Testis (tissue), 3 donors: ENCODE results near the gene DPH7. TPM values are rescaled to one million over a fixed set of nuclear protein-coding genes. Genes with fewer than 3 reads are reported as not detected.

Experiments used
- DNase-seq: peaks from one replicate; pipeline ENCODE4 v3.0.0-alpha.2; 2019
- H3K27ac ChIP-seq, 2 donors: fragments of 200-600 bp; sonication (generic); one replicate each; pipeline ENCODE4 v1.5.1; 2019
- H3K27me3 ChIP-seq: fragments of 200-600 bp; sonication (generic); one replicate; pipeline ENCODE4 v1.5.1; 2019
- H3K36me3 ChIP-seq: fragments of 200-600 bp; sonication (generic); one replicate; pipeline ENCODE4 v1.5.1; 2017; ENCODE audit warnings: low read depth; ENCODE audit errors: missing control alignments
- H3K4me1 ChIP-seq: fragments of 200-600 bp; sonication (generic); one replicate; pipeline ENCODE4 v1.5.1; 2019
- H3K4me3 ChIP-seq, 2 donors: fragments of 200-600 bp; sonication (generic); one replicate each; pipeline ENCODE4 v1.5.1; 2017 to 2019
- H3K9me3 ChIP-seq: fragments of 200-600 bp; sonication (generic); one replicate; pipeline ENCODE4 v1.5.1; 2017
- POLR2A ChIP-seq: fragments of 450-650 bp; IDR thresholded peaks from one replicate; pipeline ENCODE4 v1.6.1; 2017; ENCODE audit warnings: antibody characterized with exemption, mild to moderate bottlenecking, moderate library complexity
- WGBS, 2 donors: methylation state at CpG; one replicate each; pipeline ENCODE4 v1.1.5; 2018; 5-methylcytosine and 5-hydroxymethylcytosine counted together
- intact Hi-C: fragments of 100-400 bp; cut with DNase I; formaldehyde crosslinking; loops from one replicate; pipeline ENCODE4 v1.15.1; 2023; ENCODE audit warnings: low total_unique reads
- polyA plus RNA-seq: library from polyadenylated mRNA; stranded (reverse); fragments of 350-450 nt; fragmentation: Illumina TruSeq; extraction: RNeasy Lipid Tissue Mini Kit (QIAGEN cat#74804); gene quantifications from one replicate; pipeline ENCODE4 v1.2.3, GENCODE V29; 2014; ENCODE audit warnings: low read depth, low replicate concordance; ENCODE audit not compliant: insufficient read depth
- total RNA-seq, 2 donors: library from RNA; depleted of rRNA; stranded (reverse); fragments of >200 nt; gene quantifications; one replicate each; pipeline ENCODE4 v1.2.3, GENCODE V29; 2016
- TF ChIP-seq, protein P1 (sequence below), 3 experiments: fragments of 450-650 bp in 2 of 3; fragments of 200-600 bp in 1 of 3; sonication (generic) in 1 of 3; IDR thresholded peaks; one replicate each; pipeline ENCODE4 v1.5.1; 2016 to 2019; ENCODE audit warnings: antibody characterized with exemption in 3 of 3, mild to moderate bottlenecking in 2 of 3, moderate library complexity in 1 of 3

Gene DPH7
- total and polyA plus RNA-seq, 3 donors from 2014 or later: 34.7 to 92.5 (median 61.8) TPM

DNA sequence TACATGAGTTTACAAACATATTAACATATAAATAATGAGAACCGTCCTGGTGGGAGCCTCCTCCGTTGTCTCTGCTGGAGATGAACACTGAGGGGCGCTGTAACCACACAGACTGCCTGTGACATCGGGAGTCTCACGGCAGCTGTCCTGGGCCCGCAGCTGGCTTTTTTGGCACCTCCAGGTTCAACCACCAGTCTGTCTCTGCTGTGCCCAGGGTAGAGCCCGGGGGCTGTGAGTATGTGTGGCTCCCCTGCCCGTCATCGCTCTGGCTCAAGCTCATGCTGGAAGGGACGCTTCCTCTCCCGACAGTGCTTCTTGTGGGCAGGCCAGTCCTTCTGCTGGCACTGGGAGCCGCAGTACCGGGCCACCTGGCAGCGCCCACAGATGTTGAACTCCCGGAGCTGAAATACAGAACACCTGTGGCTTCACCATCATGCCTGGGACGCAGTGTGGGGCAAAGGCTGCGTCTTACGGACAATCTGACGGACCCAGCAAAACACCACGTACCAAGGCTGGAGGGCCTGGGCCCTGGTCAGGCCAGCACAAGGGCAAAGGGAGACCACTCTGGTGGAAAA is 3.6 kb upstream of the DPH7 start:
- 82 to 95% methylated on average over 14 to 20 of the region's 20 CpGs for WGBS, 2 donors
- peak; percentile 55 for DNase-seq

DNA sequence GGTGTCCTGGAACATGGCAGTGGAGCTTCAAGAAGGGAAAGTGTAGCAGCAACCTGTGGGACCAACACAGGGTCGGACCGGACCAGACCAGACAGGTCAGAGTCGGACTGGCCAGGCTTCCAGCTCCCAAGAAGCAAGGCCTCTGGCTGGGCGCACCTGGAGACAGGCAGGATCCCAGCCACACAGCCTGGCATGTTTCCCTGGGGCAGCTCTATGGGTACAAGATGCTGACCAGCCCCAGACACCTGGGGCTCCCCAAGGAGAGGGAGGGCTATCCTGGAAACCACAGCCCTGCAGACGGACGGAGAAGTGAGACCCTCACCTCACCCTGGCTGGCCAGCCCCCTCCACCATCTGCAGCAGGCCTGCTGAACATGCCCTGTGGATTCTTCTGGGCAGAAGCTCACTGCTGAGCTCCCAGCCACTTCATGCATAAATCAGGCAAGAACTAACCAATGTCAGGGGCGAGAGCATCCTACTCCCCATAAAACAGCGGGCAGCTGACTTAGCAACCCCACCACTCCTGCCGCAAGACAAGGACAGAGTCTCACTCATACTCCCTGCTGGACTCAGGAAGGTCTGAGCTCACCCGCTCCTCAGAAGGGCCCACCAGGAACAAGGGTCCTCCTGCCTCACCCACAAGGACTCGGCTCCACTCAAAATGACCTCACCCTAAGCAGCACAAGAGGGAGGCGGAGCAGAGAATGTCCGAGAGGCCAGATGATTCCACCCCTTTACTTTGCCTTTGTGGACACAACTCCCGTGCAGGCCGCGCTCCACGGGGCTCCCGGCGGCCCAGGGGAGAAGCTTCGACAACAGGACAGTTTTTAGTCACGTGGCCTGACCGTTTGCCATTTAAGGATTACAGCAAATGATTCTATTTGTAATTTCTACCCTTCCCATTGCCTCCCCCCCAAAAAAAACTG is 2.9 kb upstream of the DPH7 start:
- Histone ChIP-seq H3K27ac (no peak overlapping the region), H3K4me3 (no peak overlapping the region), H3K27me3 (no peaks in the 10 kb centered on the region), H3K9me3 (no peaks in the 10 kb centered on the region), H3K36me3 (no peaks in the 10 kb centered on the region), H3K4me1 (peaks cover 6% of the 10 kb centered on the region)
- no peak for DNase-seq
- 87 to 89% methylated on average over 13 to 22 of the region's 22 CpGs for WGBS, 2 donors
- TF ChIP-seq POLR2A: no peak
- TF ChIP-seq, protein P1, sequence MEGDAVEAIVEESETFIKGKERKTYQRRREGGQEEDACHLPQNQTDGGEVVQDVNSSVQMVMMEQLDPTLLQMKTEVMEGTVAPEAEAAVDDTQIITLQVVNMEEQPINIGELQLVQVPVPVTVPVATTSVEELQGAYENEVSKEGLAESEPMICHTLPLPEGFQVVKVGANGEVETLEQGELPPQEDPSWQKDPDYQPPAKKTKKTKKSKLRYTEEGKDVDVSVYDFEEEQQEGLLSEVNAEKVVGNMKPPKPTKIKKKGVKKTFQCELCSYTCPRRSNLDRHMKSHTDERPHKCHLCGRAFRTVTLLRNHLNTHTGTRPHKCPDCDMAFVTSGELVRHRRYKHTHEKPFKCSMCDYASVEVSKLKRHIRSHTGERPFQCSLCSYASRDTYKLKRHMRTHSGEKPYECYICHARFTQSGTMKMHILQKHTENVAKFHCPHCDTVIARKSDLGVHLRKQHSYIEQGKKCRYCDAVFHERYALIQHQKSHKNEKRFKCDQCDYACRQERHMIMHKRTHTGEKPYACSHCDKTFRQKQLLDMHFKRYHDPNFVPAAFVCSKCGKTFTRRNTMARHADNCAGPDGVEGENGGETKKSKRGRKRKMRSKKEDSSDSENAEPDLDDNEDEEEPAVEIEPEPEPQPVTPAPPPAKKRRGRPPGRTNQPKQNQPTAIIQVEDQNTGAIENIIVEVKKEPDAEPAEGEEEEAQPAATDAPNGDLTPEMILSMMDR (IDR thresholded peaks at IDR 0.05): no peak
- intact Hi-C loops: no loop called here

More for the DNA sequence above, 3.6 kb upstream of the DPH7 start:
- H3K27ac ChIP-seq: no peak overlapping the region
- no peaks in the 10 kb centered on the region for H3K27me3 ChIP-seq
- no peaks in the 10 kb centered on the region for H3K9me3 ChIP-seq
- no peaks in the 10 kb centered on the region for H3K36me3 ChIP-seq
- TF ChIP-seq, protein P1 (IDR thresholded peaks at IDR 0.05): no peak
- TF ChIP-seq POLR2A: no peak
- no peak overlapping the region for H3K4me3 ChIP-seq
- intact Hi-C loops: no loop called here
- peaks cover 2% of the 10 kb centered on the region for H3K4me1 ChIP-seq

DNA sequence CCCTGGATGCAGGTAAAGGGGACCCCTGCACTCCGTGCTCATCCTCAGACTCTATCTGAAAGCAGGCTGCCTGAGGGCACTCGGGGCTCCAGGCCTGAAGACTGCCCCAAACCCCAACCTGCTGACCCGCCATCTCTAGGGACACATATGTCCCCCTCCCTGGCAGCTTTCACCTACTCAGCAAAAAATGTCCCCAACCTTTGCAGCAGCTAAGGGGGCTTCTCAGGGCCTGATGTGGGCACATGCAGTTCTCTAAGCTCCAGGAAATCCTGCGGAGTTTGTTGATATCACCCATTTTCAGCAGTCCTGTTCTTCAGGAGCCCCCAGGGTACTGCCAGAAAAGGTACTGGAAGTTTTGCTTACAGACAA is 2.2 kb upstream of the DPH7 start:
- WGBS, 2 donors: 94 to 97% methylated on average over 4 of the region's 4 CpGs
- Histone ChIP-seq H3K4me1 (peaks cover 6% of the 10 kb centered on the region), H3K27ac (no peak overlapping the region), H3K9me3 (no peaks in the 10 kb centered on the region), H3K4me3 (no peak overlapping the region), H3K36me3 (no peaks in the 10 kb centered on the region), H3K27me3 (no peaks in the 10 kb centered on the region)
- DNase-seq: no peak
- intact Hi-C loops: no loop called here
- TF ChIP-seq POLR2A: no peak
- TF ChIP-seq, protein P1 (IDR thresholded peaks at IDR 0.05): no peak

DNA sequence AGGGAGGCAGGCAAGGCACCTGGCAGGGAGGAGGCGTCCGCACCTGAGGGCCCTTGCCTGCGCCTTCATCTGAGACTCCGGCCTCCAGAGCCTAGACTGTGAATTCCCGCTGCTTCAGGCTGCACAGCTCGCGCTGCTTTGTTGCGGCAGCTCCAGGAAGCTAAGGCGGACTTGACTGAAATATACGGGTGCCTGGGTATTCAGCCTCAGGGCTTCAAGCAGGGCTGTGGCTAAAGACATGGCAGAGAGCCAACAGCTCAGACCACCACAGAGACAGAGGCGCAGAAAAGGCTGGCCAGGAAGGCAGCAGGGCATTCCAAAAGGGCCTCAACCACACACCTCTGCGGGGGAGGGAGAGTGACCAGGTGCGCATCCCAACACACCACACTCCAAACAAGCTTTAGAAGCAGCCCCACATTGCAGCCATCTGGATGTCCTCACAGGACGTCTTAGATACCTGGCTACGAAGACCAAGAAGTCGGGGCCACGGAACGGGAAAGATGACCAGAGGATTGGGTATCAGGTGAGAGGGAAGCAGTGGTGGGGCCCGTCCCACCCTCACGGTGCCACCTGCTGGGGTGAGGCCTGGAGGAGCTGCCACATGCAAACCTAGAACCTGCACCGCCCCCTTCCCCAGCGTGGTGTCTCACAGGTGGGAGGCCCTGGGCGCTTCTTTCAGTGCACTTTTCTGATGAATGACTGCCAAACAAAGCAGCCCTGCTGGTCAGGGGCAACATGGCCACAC is 1.7 kb upstream of the DPH7 start:
- no peaks in the 10 kb centered on the region for H3K27me3 ChIP-seq
- H3K4me3 ChIP-seq: no peak overlapping the region
- no peak overlapping the region for H3K27ac ChIP-seq
- H3K36me3 ChIP-seq: no peaks in the 10 kb centered on the region
- peaks cover 6% of the 10 kb centered on the region for H3K4me1 ChIP-seq
- intact Hi-C loops: no loop called here
- WGBS, 2 donors: 86 to 89% methylated on average over 20 to 21 of the region's 23 CpGs
- no peaks in the 10 kb centered on the region for H3K9me3 ChIP-seq
- no peak for TF ChIP-seq POLR2A
- TF ChIP-seq, protein P1 (IDR thresholded peaks at IDR 0.05): no peak
- DNase-seq: no peak
